ENCODE measurements around the gene STIMATE.

STIMATE gene

GRCh38 chr3:52817221-52817620 is 80.1 kb downstream of the STIMATE start:
- no peak for DNase-seq (ENCODE audit: low spot score)

- DNase-seq (ENCODE audit: low spot score) = no peak
Observed at GRCh38 chr3:52816654-52817053, 80.7 kb downstream of the STIMATE start.

DNA sequence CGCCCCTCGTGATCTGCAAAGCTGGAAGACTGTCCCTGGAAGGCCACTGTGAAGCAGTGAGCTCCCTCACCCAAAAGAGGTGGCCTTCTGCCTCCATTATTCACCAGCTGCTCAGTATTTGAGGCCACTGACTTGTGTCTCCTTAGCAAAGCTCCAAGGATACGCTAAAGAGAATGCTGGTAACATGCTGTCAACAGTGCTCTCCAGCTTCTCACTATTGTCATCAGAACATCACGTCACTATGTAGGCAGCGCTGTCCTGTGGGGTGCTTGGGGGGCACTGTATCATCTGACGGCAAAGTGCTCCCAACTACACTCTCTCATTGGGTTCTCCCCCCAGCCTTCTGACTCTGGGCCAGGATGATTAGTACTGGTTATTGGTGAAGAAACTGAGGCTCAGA is 81.1 kb downstream of the STIMATE start:
- no peak for DNase-seq (ENCODE audit: low spot score)

- DNase-seq (ENCODE audit: low spot score) = no peak
Observed at GRCh38 chr3:52813810-52814209, 83.5 kb downstream of the STIMATE start.

DNA sequence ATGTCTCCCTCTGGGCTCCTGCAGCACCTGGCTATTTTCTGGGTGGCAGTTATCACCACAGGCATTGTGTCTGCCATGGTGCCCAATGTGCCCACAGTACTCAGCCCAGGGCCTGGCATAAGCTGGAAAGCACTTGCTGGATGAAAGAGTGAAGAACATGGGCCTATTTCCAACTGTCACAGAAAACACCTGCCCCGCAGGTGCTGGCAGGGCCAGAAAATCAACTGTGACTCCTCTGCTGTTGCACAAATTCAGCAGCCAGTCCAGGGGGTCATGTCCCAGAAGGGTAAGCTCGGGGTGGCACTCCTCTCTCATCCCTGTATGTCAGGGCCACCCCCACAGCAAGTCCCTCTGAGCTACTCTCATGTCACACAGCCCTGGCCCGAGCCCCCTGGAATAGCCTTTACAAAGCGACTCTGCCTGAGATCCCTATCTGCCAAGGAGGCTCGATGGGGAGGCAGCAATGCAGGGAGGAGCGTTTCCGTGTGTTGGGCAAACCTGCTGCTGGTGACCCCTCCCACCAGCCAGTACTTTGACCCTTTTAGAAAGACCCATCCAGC is 85.8 kb downstream of the STIMATE start:
- DNase-seq (ENCODE audit: low spot score) = no peak

- DNase-seq (ENCODE audit: low spot score) = no peak
Observed at GRCh38 chr3:52810923-52811322, 86.4 kb downstream of the STIMATE start.

GRCh38 chr3:52809662-52810377 is 87.5 kb downstream of the STIMATE start:
- no peak for DNase-seq (ENCODE audit: low spot score)

DNA sequence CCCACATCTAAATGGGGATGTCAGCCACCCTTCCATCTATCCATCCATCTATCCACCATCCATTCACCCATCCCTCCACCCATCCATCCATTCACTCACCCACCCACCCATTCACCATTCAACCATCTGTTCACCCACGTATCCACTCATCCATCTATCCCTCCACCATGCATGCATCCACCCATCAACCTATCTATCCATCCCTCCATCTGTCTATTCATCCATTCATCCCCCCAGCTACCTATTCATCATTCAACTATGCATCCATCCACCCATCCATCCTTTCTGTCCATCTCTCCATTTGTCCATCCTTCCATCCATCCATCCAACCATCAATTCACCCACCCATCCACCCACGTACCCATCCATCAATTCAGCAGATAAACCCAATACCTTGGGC is 88.2 kb downstream of the STIMATE start:
- DNase-seq (ENCODE audit: low spot score) = no peak

DNA sequence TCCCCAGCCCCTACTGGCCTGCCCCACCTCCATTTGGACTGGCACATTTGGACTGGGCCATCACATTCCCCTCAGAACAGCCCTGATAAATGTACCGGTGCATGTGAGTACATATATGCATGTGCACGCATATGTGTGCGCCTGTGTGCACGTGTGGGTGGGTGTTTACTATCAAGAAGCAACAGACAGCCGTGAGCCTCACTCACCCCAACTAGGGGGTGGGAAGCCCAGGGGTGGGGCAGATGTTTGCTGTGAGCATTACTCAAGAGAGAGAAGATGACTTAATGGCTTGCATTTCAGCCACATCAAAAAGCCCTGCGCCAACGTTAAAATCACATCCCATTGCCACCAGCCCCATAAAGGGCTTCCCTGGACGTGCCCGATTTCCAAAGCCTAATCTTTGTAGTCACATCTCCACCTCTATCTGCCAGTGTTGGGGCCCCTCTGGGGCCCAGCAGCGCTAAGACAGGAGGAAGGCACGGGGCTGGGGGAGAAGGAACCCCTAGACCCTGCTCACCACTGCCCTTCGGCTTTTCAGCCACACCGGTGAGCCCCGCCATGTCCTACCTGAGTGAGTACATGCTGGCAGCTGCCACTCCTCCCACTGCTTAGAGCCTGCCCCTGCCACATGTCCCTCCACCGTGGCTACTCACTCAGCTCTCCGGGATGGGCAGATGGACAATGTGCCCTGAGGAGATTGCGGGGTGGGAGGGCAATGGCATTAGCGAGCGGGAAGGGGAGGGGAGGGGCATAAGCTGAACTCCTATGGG is 91.9 kb downstream of the STIMATE start:
- no peak for DNase-seq (ENCODE audit: low spot score)

DNA sequence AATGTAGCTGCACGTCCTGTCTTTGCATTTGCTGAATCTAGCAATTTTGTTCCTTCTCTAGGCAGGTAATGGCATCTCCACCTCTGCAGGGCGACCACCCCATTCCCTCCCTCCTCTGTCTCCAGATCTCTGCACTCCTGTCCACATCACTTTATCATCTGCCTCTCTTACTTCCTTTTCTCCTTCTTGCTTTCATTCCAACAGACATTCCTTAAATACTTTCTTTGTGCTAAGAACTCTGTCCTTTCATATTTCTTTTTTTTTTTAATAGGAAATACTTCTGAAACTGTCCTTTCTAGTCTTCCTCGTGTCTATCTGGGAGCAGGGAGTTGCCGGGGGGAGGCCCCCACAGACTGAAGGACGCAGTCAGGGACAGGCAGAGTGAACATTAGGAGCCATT is 95.5 kb downstream of the STIMATE start:
- no peak for DNase-seq (ENCODE audit: low spot score)

- DNase-seq (ENCODE audit: low spot score) = no peak
Observed at GRCh38 chr3:52800079-52800478, 97.3 kb downstream of the STIMATE start.

DNA sequence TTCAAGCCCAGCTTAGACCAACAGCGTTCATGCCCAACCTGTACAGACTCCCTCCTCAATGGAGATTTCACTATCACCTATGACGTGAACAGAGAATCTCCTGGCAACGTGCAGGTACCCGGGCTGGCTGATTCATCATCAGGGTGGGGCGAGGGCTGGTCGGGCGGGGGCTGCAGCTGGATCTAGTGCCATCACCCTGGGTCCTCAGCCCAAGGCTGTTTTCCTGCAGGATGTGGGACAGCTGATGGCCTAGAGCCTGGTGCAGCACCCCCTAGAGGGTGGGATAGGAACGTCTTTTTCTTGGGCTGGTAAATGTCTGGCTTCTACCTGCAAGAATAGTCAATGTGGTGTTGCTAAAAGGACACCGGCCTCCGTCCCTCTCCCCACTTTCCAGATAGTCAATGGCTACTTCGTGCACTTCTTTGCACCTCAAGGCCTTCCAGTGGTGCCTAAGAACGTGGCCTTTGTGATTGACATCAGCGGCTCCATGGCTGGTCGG is 98.3 kb downstream of the STIMATE start:
- DNase-seq (ENCODE audit: low spot score) = no peak

- no peak for DNase-seq (ENCODE audit: low spot score)
Observed at GRCh38 chr3:52798376-52798977, 98.9 kb downstream of the STIMATE start.

GRCh38 chr3:52796411-52796810 is 100.9 kb downstream of the STIMATE start:
- DNase-seq (ENCODE audit: low spot score) = no peak

GRCh38 chr3:52795298-52795900 is 101.9 kb downstream of the STIMATE start:
- DNase-seq (ENCODE audit: low spot score) = no peak

- no peak for DNase-seq (ENCODE audit: low spot score)
Observed at GRCh38 chr3:52794612-52795099, 102.7 kb downstream of the STIMATE start, which contains the start of gene ITIH3. Gene ITIH3, plus strand, starts transcription at chr3:52794796. Its CDS starts 8 bp downstream, at chr3:52794804.

DNA sequence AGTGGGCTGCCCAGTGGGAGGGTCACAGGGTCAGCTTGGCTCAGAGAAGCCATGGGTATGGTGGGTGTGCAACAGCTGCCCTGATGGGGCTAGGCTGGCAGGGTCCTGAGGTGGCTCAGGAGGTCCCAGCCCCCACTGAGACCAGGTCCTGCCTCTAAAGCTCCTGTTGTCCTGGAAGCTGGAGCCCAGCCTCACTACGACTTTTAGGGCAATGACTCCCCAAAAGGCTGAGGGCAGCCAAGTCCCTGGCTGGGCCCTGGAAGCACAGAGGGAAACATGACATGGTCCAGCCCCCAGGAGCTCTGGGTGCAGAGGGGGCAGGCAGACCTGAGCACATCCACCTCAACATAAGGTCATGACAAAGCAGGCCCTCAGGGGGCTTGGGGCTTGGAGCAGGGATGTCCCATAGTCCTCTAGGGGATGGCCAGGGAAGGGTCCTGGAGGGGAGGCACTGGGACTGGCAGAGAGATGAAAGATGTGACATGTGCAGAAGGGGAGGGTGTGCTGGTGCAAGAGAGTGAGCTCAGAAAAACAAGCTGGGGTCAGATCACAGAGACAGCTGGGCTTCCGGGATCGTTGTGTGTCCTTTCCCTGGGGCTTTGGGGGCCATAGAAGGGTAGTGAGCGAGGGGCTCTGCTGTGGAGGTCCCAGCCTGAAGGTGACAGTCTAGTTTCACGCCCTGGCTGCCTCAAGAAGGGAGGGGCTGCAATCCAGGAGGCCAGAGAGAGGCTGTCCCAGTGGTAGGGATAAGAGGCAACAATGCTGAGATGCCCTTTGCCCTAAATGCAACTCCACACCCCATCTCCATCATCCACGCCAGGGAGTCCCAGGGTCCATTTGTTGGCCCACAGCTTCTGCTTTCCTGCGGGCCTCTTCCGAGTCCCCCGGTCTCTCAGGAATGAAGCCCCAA is 103.4 kb downstream of the STIMATE start:
- no peak for DNase-seq (ENCODE audit: low spot score)

GRCh38 chr3:52792961-52793695 is 104.2 kb downstream of the STIMATE start:
- DNase-seq (ENCODE audit: low spot score) = no peak

DNA sequence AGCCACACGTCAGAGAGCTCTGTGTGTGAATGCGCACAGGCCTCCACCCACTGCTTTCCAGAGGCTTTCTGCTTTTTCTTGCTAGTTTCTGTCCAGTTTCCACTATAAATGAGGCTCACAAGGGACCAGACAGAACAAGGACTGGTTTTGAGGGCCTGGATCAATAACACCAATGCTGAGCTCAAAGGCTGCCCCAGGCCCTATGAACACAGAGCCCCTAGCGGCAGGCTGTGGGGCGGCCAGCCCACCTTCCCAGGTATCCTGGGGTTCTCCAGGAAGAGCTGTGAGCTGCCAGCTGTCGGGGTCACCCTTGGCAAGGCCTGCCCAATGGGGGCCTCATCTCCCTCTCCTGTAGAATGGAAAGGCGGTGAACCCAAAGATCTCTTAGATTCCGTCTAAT is 104.9 kb downstream of the STIMATE start:
- no peak for DNase-seq (ENCODE audit: low spot score)

- no peak for DNase-seq (ENCODE audit: low spot score)
Observed at GRCh38 chr3:52791928-52792327, 105.4 kb downstream of the STIMATE start.
